Stimulated activated CD8-positive, alpha-beta memory T cell treated with anti-CD3 and anti-CD28 coated beads, Interleukin-15, amount 100 ng/mL, for 4 hours (primary cell): ENCODE measurements around the gene WDR54.
"Not testable (repeated sequence)": the region's sequence is repeated elsewhere in the genome, so short reads cannot be mapped to it uniquely, and the experiment has no call there.

Experiments
- DNase-seq, 2 donors: peaks; one replicate each; pipeline ENCODE4 v3.0.0-alpha.2; 2020; ENCODE audit warnings: low read depth in 2 of 2

Gene WDR54

GRCh38 chr2:74406035-74406434 is 15.5 kb upstream of the WDR54 start:
- DNase-seq: no peak

- no peak for DNase-seq
Observed at GRCh38 chr2:74407682-74408081, 13.8 kb upstream of the WDR54 start.

GRCh38 chr2:74413001-74413698 is 8.4 kb upstream of the WDR54 start:
- DNase-seq: no peak

- DNase-seq: no peak
Observed at GRCh38 chr2:74414441-74414840, 7.1 kb upstream of the WDR54 start.

GRCh38 chr2:74414881-74415761 is 6.4 kb upstream of the WDR54 start:
- DNase-seq: no peak

- no peak for DNase-seq
Observed at GRCh38 chr2:74415762-74416395, 5.7 kb upstream of the WDR54 start.

GRCh38 chr2:74416778-74417177 is 4.8 kb upstream of the WDR54 start:
- no peak for DNase-seq

- no peak for DNase-seq
Observed at GRCh38 chr2:74417197-74417596, 4.3 kb upstream of the WDR54 start.

GRCh38 chr2:74417763-74418162 is 3.8 kb upstream of the WDR54 start:
- DNase-seq: no peak

GRCh38 chr2:74418312-74418711 is 3.2 kb upstream of the WDR54 start:
- DNase-seq: no peak

GRCh38 chr2:74419345-74419744 is 2.2 kb upstream of the WDR54 start:
- no peak for DNase-seq

GRCh38 chr2:74420006-74420405 is 1.5 kb upstream of the WDR54 start:
- DNase-seq: no peak

GRCh38 chr2:74420443-74421103 is 957 bp upstream of the WDR54 start:
- not testable (repeated sequence) for DNase-seq

- no peak for DNase-seq
Observed at GRCh38 chr2:74423231-74424095, 1.9 kb downstream of the WDR54 start.

- DNase-seq: no peak
Observed at GRCh38 chr2:74424139-74424992, 2.8 kb downstream of the WDR54 start.

GRCh38 chr2:74424995-74425406 is 3.5 kb downstream of the WDR54 start:
- DNase-seq: no peak

GRCh38 chr2:74425523-74425922 is 4.0 kb downstream of the WDR54 start:
- DNase-seq: no peak

GRCh38 chr2:74426181-74426758 is 4.7 kb downstream of the WDR54 start:
- DNase-seq: no peak

- no peak for DNase-seq
Observed at GRCh38 chr2:74427551-74427950, 6.0 kb downstream of the WDR54 start.

- DNase-seq: no peak
Observed at GRCh38 chr2:74428675-74429074, 7.1 kb downstream of the WDR54 start.
